ENCODE results near the gene AMPD3. TPM values are rescaled to one million over a fixed set of nuclear protein-coding genes. Genes with fewer than 3 reads are reported as not detected.

The AMPD3 gene
- polyA plus RNA-seq (ENCODE audit: insufficient read length) = 6.5 TPM
- long read RNA-seq, donor 1 = 0 reads
- long read RNA-seq, donor 2 = 0 reads
- long read RNA-seq, donor 3 = 0 reads
- long read RNA-seq, donor 4 = 0 reads
- long read RNA-seq, donor 5, partial matches to known transcripts = 5 of 23 reads
- long read RNA-seq, donor 5, other reads (novel, unspliced or antisense) = 18 of 23 reads
- long read RNA-seq, donor 6, partial matches to known transcripts = 0 of 2 reads
- long read RNA-seq, donor 6, other reads (novel, unspliced or antisense) = 0 of 2 reads
- long read RNA-seq, donor 7 = 0 reads
- long read RNA-seq, donor 8 = 0 reads

DNA sequence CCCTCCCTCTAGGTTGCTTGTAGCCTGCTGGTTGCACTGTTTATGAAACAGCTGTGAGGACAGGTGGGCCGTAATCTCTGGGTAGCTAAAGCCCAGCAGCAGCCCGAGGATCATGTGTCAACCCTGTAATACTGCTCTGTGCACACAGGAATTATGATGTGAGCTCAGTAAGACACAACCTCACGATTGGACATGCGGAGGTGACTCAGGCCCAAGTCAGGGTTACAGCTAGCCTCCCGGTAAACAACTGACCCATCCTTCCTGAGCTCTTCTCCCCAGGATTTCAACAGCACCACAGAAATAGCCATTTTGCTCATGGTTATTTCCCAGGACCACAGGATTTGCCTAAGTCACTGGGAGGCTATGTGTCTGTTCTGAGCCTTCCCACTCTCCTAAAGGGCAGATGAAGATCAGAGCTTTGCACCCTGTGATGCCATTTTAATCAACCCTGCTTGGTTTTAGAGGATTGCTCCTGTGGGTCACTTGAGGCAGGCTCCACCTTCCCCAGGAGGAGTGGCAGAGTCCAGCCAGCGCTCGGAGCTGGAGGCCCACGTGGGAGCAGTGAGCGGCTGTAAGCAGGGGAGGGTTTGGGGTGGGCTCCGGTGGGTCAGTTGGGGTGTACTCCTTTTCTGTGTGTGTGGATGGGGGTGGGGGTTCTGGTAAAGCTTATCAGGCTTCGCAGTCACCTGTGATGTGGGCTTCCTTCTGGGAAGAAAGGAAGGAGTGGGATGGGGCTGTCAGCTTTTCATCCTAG is at the start of gene AMPD3:
Gene AMPD3 (plus strand): TSS at position 387 of the 754 bp plus-strand sequence. CDS start 6,256 bp downstream, outside the sequence.
- no peak for DNase-seq

DNA sequence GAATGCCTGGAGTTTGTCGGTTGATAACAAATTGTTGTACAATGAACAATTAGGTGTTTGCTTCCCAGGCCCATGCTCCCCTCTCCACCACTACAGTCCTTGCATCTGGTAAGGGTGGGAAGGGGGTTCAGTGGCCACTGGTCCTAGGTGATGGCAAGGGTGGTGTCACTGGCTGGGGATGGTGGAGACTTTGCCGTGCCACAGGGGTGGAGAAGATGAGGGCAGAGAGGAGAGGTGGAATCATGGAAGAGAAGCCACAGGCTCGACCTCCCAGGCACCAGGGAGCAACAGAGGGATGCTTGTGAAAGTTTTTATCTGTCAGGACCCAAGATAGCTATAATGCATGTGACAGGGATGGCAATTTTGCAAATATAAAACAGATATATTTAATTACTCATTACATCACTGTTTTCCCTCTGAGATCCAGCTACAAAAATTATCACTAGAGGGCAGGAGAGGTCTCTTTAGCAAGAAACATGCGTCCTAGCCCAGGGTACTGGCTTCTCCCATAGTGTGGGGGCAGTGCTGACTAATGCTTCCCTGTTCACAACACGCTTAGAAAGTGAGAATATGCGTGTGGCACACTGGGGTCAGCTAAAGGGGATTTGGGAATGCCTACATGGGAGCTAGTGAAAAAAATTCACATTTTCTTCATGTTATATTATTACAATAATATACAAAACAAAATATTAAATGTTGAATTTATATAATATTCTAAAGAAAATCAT is 49.0 kb upstream of the AMPD3 start:
- DNase-seq = peak; percentile 78

DNA sequence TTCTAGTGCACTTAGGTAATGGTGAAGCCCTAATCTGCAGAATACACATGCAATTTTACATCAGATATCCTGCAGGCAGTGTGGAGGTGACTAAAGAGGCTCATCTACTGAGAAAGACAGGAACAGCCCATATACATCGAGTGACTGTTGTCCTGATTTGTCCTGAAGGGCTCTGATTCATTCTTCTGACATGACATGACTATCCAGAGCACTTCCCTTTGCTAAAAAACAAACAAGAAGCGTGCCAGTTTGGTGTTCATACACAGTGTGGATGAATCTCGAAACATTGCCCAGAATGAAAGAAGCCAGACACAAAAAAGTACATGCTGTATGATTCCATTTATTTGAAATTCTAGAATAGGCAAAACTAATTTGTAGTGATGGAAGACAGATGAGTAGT is 48.0 kb upstream of the AMPD3 start:
- no peak for DNase-seq

DNA sequence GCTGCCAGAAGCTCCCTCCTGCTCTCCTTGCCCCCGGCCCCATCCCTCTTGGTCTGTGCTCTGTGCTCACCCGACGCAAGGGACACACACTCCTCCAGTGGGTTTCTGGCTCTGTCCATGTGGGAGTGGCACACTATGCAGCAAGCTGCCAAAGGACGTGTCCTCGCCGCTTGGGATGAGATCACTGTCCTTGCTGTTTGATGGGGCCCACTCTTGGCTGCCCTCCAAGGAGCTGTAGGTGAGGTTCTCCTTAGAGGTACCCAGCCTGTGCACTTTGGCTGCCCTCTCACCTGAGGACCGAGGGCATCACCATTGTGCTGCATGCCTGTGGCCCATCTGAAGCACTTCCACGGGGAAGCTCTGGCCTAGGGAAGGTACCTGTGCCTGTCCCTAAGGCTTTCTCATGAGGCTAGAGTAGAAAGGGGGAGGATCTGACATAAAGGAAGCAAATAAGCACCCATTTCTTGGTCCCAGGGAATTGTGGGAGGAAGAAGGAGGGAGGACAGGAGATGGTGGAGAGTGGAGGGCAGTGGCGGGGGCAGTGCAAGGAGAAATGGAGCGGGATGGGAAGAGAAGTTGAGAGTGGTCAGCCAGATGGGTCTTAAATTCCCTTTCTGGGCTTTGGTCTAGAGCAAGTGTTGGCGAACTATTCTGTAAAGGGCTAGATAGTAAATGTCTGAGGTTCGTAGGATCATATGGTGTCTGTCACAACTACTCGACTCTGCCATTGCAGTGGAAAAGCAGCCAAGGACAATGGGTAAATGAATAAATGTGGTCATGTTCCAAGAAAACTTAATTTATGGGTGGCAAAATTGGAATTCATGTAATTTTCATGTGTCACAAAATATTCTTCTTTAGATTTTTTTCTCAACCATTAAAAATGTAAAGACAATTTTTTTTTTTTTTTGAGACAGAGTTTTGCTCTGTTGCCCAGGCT is 47.0 kb upstream of the AMPD3 start:
- no peak for DNase-seq

DNA sequence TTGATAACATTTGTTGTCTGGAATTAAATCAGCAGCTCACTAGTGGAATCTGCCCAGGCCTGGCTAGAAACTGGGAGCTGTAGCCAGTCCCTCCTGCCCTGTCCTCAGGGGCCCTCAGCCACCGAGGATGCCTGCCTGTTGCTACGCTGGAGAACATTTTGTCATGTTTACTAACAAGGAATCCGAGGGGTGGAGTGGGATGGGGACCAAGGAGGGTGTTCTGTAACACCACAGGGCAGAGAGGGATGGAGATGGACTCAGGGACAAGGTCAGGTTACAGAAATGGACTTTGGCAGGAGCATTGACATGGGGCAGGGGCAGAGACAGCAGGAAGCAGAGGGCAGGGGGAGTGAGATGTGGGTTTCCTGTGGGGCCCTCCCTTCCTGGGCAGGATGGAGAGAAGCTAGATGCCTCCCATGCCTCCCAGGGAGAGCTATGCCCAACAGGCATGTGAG is 45.8 kb upstream of the AMPD3 start:
- DNase-seq = no peak

DNA sequence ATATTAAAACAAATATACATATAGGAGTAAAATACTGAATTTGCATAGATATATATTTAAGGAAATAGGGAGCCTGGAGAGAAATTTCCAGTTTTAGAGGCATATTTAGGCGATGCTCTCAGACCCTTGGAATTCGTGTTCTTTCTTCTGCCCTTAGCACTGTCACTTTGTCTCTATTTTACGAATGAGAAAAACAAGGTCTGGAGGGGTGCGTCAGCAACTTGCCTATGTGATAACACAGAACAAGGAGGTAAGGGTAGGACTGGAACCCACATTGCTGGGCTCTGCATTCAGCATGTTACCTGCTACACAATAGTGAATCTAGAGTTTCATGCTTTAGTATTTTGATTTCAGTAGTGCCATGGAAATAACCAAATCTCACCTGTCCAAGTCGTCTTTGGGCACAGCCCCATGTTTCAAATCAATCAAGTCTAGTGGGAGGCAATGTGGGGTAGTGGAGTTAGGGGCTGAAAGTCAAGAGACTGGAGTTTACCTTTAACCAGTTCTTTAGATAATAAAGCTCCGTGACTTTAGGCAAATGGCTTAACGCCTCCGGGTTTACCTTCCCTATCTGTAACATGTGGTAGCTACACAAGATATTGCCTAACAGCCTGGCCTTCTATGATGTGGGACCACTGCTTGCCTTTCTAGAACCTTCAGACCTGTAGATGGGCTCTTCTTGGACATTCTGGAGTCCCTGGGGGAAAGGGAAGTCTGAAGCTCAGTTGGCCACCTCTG is 44.8 kb upstream of the AMPD3 start:
- no peak for DNase-seq

DNA sequence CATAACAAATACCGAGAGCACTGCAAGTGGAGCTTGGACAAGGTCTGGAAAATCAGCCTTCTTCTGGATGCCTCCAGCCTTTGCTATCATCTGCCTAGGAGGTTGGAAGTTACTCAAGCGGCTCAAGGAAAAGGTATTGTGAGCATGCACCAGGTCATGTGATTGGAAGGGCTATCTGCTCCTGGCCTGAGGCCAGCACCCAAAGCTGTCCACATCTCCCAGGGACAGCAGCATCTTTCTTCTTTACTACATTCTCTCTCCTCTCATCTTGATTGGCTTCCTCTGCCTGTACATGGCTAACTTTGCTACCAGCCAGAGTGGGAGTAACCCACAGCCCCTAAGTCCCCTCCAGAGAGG is 44.2 kb upstream of the AMPD3 start:
- no peak for DNase-seq

DNA sequence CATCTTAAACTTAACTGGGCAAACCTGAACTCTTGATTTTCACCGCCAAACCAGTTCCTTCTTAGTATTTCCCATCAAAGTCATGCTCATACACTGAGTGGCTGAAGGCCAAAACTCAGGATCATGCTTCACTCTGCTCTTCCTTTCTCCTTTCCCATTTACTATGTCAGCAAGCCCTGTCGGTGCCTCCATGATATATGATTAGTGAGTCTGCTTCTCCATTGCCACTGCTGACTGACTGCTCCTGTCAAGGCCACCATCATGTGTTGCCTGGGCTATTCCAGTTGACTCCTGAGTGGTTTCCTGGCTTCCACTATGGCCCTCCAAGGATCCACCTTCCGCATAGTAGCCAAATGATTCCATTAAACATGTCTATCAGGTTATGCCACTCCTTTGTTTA is 42.8 kb upstream of the AMPD3 start:
- DNase-seq = no peak

DNA sequence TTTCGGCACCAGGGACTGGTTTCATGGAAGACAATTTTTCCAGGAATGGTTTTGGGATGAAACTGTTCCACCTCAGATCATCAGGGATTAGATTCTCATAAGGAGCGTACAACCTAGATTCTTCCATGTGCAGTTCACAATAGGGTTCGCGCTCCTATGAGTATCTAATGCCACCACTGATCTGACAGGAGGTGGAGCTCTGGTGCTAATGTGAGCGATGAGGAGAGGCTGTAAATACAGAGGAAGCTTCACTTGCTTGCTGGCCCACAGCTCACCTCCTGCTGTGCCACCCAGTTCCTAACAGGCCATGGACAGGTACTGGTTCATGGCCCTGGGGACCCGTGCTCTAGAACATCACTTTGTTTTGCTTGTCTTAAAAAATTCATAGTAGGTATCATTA is 41.8 kb upstream of the AMPD3 start:
- no peak for DNase-seq

DNA sequence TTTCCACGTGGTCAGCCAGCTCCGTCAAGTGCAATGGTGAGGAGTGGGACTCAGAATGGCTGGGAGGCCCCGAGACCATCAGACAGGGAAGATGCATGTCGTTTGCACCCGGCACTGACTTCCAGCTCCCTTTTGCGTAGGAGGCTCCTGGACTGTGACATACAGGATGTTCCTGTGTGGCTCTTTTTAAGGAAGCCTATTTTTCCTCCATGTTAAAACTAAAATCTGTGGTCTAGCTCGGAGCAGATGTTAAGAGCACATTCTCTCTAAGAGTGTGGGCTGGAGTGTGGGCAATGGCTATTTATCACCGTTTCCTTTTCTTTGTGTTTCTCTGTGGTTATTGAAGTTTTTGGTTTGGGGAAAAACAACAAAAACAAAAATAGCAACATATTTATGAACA is 40.9 kb upstream of the AMPD3 start:
- peak; percentile 24 for DNase-seq

DNA sequence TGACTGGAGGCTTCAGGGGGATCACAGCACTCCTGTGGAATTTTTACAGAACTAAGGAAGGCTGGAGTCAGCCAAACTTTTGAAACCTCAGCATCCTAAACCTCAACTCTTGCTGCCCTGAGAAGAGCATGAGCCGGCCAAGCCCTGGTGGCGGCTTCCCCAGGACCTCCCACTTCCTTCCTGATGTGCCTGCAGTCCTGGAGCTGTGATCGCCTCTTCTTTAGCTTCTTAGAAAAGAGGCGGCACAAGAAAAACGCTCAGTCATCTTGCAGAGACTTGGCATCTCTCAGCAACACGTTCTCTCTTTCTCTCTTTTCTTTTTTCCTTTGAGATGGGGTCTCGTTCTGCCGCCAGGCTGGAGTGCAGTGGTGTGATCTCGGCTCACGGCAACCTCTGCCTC is 40.4 kb upstream of the AMPD3 start:
- DNase-seq = no peak

DNA sequence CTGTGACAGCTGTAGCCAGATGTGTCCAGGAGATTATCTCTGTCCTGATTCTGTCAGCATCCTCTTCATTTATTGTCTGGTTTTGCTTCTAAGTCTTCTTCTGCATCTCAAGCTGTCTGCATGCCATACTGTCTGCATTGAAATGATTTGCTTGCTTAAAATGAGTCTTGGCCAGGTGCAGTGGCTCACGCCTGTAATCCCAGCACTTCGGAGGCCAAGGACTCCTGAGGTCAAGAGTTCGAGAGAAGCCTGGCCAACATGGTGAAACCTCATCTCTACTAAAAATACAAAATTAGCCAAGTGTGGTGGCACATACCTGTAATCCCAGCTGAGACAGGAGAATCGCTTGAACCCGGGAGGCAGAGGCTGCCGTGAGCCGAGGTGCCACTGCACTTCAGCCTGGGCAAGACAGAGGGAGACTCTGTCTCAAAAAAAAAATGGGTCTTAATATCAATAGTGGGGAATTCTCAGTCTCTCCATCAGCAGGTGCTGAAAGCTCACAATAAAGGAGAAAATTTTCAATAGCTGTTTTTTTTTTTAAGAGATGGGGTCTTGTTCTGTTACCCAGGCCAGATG is 39.2 kb upstream of the AMPD3 start:
- DNase-seq = no peak

DNA sequence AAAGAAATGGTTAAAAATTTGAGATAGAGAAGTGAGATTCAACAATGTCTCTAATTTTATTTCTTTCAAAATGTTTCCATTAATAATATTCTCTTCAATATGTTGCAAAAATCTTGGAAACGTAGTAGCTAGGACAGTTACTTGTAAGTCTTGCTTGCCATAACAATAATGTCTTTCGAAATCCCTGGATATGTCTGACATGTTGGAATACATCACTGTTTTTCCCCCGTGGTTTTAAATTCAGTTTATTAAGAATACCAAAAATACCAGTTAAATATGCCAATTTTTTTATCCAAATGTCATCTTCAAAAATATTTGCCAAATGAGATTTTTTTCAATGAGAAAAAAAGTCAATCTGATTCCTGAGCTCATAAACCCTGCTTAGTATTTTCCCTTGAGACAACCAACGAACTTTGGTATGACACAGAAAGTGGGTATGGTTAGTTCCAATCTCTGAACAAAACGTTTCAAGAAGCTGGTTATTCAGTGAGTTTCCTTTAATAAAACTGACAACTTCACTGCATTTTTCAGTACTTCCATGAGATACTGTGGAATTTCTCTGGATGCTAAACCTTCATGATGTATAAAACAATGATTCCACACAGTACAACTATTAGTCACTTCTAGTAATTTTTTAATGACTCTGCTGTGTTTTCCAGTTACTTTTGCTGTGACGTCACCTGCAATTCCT is 36.7 kb upstream of the AMPD3 start:
- DNase-seq = no peak

DNA sequence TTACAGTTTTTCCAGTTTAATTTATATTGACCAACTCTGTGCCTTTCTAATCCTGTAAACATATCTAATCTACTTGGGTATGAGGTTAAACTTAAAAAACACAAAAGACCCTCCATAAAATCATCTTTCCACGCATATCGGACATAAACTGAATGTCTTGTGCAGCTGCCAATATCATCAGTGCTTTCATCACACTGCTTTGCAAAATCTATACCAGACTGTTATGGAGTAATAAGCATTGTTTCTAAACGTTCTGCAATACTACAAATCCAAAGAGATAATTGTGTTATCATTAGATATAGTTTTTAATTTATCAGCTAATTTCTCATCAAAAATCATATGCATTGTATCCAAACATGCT is 36.1 kb upstream of the AMPD3 start:
- no peak for DNase-seq

DNA sequence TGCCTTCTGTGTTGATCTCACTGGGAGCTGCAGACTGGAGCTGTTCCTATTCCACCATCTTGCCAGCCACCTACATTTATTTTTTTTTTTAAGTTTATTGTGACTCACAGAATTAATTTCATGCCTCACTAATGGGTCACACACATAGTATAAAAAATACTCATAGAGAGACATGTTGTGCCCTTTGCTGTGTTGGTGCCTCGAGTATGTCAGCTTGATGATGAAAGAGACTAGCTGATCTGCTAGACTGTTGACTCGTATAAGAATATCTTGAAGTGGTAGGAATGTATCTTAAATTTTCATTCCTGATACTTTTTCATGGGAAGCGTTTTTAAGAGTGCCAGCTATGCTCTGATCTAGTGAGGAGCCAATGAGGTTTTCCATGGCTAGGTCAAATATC is 28.6 kb upstream of the AMPD3 start:
- no peak for DNase-seq

DNA sequence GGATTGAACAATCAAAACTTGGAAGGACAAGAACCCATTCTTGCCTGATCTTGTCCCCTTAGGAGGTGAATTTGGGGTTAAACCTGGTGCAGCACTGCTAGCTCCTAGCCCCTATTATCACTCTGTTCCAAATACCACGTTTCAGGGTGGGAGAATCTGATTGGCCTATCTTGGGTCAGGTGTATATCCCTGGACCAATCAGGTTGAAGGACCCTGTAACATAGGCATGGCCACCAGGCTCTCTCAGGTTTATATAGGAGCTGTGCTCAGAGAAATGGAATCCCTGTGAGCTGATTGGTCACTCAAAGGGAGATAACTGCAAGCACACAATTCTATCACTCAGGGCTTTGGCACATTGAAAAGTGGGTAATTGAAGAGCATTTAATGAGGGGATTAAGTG is 26.6 kb upstream of the AMPD3 start:
- DNase-seq = no peak

DNA sequence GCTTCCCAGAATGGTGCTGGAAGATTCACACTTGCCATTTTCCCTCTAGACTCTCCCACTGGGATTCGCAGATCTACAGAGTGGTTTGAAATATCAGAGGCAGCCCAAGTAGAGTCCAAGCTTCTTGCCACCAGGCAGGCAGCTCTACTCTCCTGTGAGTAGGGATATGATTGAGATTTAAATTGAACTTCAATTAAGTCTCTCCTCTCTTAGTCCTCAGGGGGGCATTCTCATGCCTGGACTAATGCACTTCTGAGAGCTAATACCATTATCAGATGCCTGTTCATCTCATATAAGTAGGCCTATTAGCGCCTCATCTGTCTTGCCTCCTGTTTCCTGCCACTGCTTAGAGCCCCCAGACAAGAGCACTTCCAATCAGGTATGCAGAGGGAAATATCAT is 25.5 kb upstream of the AMPD3 start:
- DNase-seq = no peak

DNA sequence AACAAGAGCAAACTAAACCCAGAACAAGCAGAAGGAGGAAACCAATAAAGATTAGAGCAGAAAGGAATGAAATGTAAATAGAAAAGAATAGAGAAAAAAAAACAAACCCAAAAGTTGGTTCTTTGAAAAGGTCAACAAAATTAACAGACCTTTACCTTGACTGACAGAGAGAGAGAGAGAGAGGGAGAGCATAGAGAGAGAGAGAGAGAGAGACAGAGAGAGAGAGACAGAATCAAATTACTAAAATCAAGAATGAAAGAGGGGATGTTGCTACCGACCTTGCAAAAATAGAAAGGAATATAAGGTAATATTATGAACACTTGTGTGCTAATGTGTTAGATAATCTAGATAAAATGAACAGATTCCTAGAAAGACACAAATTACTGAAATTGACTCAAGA is 22.6 kb upstream of the AMPD3 start:
- no peak for DNase-seq

DNA sequence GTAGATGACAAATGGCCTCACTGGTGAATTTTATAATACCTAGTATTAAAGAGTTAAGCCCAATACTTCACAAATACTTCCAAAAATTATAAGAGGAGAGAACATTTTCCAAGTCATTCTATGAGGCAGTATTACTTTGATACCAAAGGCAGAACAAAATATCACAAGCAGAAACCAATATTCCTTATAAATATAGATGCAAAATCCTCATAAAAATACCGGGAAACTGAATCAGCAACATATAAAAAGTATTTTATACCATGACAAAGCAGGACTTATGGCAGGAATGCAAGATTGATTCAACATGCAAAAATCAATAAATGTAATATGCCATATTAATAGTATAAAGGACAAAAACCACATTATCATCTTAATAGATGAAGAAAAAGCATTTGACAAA is 22.1 kb upstream of the AMPD3 start:
- DNase-seq = no peak

DNA sequence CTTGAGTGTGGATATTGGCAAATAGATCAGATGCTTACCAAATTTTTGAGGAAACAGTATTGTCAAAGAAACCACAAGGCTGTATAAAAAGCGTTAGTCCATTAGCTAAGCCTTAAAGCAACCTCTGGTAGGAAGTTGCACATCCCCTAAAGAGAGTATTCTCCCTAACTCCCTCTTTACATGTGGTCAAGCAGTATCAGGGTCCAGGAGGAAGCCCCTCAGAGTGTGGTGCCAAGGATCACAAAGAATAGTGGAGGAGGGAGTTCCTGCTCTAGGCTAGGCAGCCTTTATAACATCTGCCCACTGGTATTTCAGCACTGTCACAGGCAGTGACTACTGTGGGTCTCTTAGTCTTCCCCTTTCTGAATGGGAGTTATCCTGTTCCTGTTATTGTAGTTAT is 18.8 kb upstream of the AMPD3 start:
- no peak for DNase-seq

All from left kidney (tissue), 8 donors.